GM21367 (cell line): Measurements from ENCODE around the gene PDLIM4.

Experiments
- ATAC-seq: cut with Tn5 transposase; IDR thresholded peaks from one replicate; pipeline ENCODE4 v1.9.1; 2021; ENCODE audit not compliant: unreplicated experiment

PDLIM4 gene

GRCh38 chr5:132281856-132282614, 24.5 kb downstream of the PDLIM4 start:
- ATAC-seq, result no peak

- ATAC-seq, result no peak
These were observed 26.0 kb downstream of the PDLIM4 start for GRCh38 chr5:132283423-132284043.

DNA sequence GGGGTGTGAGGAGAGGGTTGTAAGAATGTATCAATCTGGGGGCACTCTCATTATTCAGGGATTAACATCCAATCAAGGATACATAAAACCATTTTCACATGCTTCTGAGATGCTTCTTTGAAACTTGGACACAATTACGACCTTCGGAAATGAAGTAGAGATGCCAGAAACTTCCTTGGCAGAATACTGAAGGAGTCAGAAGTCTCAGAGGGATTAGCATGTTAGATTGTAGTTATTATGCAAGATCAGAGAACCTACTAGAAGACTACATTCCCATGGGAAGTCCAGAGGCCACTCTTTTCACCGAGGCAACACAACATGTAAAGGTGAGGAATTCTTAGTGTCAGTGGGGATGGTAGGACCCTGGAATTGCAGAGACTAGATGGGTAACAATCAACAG, 31.6 kb downstream of the PDLIM4 start:
- ATAC-seq, result no peak

DNA sequence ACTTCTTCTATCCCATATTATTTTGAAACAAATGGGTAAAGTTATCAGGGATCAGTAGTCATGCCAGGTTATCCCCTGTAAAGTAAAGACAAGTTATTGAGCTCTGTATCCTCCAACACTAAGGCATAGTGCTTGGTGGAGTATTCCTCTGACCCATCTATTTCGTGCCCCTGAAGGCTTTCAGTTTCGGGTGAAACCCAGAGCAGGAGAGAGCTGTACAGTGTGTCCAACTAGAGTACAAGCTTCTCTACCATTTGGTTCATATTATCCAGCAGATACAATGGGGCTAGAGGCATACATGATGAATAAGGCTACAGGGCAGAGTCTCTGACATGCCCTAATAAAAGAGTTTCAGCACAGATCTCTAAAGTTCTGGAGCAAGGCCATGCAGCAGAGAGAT, 33.5 kb downstream of the PDLIM4 start:
- no peak for ATAC-seq

DNA sequence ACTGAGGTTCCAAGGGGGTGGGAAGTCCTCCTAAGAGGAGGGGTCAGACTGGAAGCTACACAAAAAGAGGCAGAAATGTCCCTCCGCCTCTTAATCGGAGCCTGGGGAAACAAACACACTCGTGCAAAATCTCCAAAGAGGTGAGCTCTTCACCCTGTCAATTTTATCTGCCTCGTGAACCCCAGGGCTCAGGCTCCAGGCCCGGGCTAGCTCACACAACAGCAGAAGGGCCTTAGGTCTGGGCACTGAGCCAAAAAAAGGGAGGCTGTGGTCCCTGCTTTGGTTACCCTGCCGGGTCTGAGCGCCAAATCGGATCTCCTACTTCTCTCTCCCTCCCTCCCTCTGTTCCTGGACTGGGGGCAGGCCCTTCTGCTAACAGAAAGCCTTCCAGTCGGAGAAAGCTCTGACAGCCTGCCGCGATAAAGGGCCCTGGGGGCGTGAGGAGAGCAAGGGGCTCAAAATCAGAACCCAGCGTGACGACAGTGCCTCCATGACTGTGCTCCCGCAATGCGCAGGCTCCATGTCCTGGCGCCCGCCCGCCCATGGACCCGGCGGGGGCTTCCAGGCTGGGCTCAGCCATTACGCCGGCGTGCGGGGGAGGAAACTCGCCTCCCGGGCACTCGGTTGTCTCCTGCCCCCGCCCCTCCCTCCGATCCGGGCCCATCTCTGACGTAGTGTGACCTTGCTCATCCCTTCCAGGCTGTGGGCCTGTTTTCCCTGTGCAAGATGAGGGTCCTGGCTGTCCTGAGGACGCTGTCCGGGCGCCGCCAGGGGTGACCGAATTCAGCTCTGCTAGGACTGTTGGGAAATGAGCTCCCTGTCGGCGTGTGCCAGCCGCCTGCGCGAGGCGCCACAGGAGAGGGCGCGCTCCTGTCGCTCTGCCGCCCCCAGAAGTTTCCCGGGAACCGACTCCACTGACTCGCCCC, 35.8 kb downstream of the PDLIM4 start:
- peak; percentile 29 for ATAC-seq

GRCh38 chr5:132293992-132294727, 36.7 kb downstream of the PDLIM4 start, which contains the start of gene SLC22A4:
TSS of gene SLC22A4 (plus strand) at chr5:132294394. CDS start at chr5:132294617, 223 bp downstream.
- peak; percentile 53 for ATAC-seq

DNA sequence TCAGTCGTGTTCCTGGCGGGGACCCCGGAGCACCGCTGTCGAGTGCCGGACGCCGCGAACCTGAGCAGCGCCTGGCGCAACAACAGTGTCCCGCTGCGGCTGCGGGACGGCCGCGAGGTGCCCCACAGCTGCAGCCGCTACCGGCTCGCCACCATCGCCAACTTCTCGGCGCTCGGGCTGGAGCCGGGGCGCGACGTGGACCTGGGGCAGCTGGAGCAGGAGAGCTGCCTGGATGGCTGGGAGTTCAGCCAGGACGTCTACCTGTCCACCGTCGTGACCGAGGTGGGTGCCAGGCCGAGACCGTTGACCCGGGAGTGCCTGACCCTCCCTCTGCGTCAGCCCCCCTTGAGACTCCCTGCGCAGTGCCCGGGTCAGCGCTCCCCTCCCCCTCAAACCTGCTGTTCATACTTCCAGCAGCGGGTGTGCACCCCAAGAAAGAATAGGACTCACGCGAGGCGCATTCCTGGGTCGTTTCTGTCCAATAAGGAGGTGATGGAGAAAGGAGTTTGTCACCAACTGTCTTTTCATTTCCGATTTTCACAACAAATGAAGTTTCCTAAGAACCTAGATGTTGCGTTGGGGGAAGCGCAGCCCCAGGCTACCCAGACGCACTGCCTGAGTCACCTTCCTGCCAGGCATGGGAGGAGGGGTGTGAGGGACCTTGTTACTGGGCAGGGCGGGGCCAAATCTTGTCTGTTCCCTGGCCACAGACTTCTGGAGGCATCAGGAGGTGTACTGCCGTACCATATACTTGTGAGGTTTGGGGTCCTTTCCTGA, 37.4 kb downstream of the PDLIM4 start:
- peak; percentile 14 for ATAC-seq

- ATAC-seq, result no peak
These were observed 38.3 kb downstream of the PDLIM4 start for GRCh38 chr5:132295505-132296411.

- no peak for ATAC-seq
These were observed 39.0 kb downstream of the PDLIM4 start for GRCh38 chr5:132296412-132297016.

DNA sequence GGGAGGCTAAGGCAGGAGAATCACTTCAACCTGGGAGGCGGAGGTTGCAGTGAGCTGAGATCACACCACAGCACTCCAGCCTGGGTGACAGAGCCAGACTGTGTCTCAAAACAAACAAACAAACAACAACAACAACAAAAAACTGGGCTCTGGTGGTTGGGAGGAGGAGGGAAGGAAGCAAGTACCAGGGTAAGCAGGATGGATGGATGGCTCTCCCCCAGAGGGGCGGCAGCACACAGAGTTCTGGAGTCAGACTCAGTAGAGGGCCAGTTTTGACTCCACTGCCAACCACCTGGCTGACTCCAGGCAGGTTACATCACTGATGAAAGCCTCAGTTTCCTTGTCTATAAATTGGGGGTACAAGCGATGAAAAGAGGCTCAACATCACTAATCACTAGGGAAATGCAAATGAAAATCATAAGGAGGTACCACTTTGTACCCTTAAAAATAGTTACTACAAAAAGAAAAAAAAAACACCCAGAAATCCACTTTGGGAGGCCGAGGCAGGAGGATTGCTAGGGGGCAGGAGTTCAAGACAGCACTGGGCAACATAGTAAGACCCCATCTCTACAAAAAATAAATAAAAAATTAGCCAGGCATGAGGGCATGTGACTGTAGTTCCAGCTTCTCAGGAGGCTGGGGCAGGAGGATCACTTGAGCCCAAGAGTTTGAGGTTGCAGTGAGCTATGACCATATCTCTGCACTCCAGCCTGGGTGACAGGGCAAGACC, 39.9 kb downstream of the PDLIM4 start:
- no peak for ATAC-seq

GRCh38 chr5:132298298-132299212, 41.1 kb downstream of the PDLIM4 start:
- ATAC-seq, result no peak

DNA sequence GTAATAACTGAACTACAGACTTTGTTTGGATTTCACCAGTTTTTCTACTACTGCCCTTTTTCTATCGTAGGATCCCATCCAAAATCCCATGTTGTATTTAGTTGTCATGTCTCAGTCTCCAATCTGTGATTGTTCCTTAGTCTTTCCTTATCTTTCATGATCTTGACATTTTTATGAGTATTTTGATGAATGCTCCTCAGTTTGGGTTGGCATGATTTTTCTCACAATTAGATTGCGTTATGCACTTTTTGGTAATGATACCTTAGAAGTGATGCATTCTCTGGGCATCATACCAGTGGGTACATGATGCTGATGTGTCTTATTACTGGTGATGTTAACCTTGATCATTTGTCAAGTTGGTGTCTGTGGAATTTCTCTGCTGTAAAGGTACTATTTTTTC, 42.4 kb downstream of the PDLIM4 start:
- no peak for ATAC-seq

DNA sequence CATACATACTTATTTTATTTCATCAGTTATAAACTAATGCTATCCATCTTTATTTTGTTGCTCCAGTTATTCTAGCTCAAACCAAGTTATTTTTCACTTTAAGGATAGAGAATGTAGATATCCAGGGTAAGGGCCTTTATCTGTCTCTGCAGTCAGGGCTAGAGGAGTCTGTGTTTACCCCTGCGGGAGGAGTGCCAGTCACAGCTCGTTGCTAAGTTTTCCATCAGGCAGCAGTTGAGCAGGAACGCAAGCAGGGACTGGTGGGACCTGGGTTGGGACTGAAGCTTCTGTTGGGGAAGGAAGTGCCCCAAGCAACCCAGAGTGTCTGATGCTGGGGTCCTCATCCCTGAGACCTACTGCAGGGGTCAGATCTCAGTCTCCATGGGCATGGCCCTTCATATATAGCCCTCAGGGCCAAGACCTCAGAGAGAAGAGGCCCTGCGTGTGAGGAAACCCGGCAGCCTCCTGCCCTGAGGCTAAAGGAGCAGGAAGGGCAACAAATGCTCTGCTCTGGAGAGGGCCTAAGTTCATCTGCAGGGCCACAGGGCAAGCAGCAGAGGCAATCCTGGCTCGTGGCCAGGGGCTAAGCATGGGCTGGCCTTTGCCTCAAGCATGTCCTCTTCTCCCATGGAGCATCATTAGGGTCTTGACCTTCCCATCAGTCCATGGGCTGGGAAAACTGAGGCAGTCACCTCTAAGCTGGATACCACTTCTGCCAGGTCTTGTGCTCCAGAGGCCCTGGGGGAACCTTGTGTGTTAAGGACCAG, 43.3 kb downstream of the PDLIM4 start:
- no peak for ATAC-seq

GRCh38 chr5:132301344-132302271, 44.1 kb downstream of the PDLIM4 start:
- no peak for ATAC-seq

- ATAC-seq, result no peak
These were observed 44.9 kb downstream of the PDLIM4 start for GRCh38 chr5:132302413-132302812.
